ENCODE measurements around the gene KIRREL1.

DNA sequence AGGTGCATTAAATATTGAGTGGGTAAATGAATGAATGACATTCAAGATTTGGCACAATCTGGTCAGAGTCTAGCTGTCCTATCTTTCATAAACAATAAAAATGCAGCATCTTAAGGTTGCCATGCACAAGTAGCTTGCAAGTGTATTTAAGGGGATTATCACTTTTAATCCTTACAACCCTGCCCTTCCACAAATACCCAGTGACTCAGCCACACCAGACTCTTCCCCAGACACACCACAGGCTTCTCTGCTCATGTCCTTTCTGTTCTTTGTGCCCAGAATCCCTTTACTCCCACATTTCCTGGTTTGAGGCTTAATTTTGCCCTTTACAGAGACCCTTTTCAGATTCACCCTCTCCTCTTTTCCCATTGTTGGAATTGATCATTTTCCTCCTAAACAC lies 59.8 kb downstream of the KIRREL1 start:
- TF ChIP-seq, protein P1, sequence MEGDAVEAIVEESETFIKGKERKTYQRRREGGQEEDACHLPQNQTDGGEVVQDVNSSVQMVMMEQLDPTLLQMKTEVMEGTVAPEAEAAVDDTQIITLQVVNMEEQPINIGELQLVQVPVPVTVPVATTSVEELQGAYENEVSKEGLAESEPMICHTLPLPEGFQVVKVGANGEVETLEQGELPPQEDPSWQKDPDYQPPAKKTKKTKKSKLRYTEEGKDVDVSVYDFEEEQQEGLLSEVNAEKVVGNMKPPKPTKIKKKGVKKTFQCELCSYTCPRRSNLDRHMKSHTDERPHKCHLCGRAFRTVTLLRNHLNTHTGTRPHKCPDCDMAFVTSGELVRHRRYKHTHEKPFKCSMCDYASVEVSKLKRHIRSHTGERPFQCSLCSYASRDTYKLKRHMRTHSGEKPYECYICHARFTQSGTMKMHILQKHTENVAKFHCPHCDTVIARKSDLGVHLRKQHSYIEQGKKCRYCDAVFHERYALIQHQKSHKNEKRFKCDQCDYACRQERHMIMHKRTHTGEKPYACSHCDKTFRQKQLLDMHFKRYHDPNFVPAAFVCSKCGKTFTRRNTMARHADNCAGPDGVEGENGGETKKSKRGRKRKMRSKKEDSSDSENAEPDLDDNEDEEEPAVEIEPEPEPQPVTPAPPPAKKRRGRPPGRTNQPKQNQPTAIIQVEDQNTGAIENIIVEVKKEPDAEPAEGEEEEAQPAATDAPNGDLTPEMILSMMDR (IDR thresholded peaks at IDR 0.05 in 8 of 11, conservative IDR thresholded peaks at IDR 0.05 in 3 of 11): no peak
- no peak for TF ChIP-seq POLR2A (IDR thresholded peaks at IDR 0.05)
- no peak for TF ChIP-seq POLR2AphosphoS5 (IDR thresholded peaks at IDR 0.05)

All from spleen (tissue), 7 donors.